Mucosa of gallbladder (tissue), 1 donor: ENCODE results near the gene ERCC1. TPM values are rescaled to one million over a fixed set of nuclear protein-coding genes. Genes with fewer than 3 reads are reported as not detected.
"Not testable (repeated sequence)": the region's sequence is repeated elsewhere in the genome, so short reads cannot be mapped to it uniquely, and the experiment has no call there.

ENCODE experiments used
- DNase-seq: peaks from one replicate; pipeline ENCODE4 v3.0.0-alpha.2; 2020; ENCODE audit warnings: low spot score
- total RNA-seq: library from RNA; stranded (reverse); gene quantifications from one replicate; pipeline ENCODE4 v1.2.1, GENCODE V29; 2021
- donor health status: DM: no; HTN: no; CAD: no.

The ERCC1 gene
- total RNA-seq, 1 donor from 2014 or later = 57.0 TPM

DNA sequence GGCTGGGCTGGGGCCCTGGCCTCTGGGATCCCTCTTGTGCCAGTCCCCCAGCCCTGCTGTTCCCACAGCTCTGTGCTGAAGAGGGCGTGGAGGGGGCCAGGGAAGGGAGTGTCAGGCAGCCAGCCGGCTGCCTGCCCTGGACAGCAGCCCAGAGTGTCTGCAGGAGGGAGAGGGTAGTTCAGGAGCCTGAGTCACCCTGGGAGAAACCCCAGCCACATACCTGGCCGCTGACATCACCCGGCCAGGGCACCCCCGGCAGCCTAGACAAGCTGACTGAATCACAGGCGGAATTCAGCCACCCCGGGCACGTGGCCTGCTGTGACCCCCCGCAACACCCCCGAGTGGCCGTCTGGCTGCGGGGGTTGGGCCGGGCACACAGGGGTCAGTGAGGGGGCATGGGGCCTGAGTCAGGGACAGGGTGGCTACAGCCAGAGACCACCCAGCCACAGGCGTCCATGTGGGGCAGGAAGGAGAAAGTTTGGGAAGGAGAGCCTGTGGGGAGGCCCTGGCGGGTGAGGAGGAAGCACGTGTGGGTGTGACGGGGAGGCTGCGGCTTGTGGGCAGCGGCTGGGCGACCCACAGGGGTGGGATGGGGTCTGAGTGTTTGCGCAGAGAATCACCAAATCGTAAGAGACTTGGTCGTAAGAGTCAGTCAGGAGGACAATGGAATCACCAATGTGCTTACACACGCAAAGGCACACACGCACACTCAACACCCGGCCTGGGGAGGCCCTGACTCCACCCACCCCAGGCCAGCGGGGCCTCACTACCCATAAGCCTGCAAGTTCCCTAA is 32.2 kb upstream of the ERCC1 start:
- DNase-seq = peak; percentile 94

DNA sequence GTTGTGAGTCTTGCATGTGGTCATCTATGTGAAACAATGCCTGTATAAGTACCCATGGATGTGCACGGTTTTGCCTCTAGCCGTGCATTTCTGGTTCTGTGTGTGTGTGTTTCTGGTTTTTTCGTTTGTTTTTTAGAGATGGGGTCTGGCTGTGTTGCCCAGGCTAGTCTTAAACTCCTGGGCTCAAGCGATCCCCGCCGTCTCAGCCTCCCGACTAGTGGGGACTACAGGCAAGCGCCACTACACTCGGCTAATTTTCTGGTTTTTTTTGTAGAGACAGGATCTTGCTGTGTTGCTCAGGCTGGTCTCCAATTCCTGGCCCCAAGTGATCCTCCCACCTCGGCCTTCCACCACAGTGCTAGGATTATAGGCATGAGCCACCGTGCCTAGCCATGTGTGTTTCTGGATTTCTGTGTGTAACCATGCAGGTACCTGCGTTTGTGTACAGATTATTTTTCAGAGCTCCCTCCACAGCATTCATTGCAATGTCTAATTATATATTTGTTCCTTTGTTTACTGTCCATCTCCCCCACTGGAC is 28.2 kb upstream of the ERCC1 start:
- no peak for DNase-seq

DNA sequence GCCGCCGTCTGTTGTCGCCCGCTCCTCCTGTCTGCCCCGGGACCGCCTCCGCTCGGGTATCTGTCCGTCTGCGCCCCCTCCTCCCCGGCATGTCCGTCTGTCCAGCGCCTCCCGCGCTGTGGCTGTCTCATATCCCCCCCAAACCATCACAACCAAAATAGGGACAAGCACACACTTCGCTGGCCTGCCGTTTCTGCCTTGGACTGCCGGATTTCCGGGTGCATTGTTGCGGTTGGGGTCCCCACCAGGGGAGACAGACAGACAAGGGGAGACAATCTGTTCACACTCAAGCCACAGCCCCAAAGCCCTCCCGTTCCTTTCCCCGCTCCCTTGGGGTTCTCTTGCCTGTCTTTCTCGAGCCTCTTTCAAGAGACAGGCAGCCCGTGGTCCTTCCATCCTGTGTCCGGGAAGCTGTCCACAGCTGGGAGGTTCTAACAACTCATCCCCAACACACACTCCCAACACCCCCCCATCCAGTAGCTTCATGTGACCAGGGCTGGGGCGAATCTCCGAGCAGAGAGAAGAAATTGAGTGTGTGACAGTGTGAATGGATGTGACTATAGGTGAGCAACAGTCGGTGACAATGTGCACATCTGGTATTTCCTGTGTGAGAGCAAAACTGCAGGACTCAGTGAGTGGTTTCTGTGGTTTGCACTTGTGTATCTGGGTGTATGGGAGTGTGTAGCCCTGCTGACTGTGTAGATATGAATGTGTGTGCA is 27.6 kb upstream of the ERCC1 start:
- no peak for DNase-seq

DNA sequence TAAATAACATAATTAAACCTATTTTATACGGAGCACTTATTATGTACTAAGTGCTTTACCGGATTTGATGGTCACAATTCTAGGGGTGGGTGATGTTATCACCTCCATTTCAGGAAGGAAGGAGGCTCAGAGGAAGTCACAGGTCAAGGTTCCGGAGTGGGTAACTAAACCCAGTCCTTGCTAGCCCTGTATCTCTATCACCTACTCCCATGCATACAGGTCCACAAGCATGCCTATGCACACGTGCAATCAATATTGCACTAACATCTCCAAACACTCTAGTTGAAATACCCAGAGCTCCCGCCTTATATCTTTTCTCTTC is 26.3 kb upstream of the ERCC1 start:
- no peak for DNase-seq

DNA sequence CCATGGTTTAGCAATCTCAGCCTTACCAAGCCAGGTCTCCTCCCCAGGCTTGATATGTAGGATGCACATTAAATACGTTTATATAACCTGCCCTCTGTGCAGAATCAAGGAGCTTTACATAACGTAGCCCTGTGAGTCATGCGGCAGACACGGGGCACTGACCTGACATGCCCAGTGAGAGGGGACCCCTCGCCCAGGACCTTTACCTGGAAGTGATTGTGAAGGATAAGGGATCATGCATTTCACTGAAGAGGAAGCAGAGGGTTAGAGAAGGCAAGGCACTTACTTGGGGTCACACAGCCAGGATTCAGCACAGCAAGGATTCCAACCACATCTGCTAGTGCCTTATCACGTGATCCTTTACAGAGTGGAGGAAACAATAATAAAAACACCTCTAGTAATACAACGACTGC is 25.2 kb upstream of the ERCC1 start:
- no peak for DNase-seq

DNA sequence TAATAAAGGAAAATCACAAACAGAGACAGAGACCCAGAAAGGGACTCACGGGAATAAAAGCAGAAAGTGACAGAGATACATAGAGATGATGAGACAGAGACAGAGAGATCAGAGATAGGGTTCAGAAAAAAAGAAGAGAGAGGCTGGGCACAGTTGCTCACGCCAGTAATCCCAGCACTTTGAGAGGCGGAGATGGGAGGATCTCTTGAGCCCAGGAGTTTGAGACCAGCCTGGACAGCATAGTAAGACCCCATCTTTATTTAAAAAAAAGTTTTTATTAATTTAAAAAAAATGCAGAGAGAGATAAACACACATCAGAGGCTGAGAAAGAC is 24.7 kb upstream of the ERCC1 start:
- no peak for DNase-seq

DNA sequence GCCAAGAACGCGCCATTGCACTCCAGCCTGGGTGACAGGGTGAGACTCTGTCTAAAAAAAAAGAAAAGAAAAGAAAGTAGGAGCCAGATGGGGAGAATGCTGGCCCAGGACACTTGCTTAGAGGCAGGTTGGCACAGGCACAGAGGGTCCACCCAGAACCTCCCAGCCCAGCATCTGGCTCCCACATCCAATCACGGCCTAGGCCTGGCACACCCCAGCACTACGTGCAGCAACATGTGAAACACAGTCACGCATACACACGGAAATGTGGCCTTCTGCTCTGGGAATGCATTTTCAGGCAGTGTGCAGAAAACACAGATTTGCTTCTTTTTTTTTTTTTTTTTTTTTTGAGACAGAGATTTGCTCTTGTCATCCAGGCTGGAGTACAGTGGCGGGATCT is 23.2 kb upstream of the ERCC1 start:
- DNase-seq = no peak

DNA sequence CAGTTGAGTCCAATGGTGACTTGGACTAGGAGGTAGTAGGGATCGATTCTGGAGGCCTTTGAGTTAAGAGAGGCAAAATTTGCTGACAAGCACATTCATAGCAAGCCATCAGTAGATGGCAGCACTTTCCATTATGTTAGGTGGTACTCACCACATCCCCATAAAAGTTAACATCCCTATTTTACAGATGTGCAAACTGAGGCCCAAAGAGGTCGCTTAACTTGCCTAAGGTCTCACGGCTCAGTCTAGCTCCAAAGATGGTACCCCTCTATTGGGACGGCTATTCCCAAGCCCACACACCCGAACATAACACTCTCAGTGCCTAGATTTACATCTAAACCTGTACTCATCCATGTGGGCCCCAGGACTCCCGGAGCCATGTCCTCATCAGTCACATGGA is 22.6 kb upstream of the ERCC1 start:
- DNase-seq = no peak

DNA sequence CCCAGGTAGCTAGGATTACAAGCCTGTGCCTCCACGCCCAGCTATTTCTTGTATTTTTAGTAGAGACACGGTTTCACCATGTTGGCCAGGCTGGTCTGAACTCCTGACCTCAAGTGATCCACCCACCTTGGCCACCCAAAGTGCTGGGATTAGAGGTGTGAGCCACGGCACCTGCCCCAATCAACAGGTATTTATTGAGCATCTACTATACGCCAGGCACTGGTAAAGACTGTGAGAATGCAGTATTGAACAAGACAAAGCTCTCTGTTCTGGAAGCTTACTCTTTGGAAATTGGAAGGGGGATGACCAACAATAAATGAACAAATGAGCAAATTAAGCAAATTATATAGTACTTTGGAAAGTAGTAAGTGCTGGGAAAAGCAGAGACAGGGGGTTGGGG is 21.4 kb upstream of the ERCC1 start:
- no peak for DNase-seq

DNA sequence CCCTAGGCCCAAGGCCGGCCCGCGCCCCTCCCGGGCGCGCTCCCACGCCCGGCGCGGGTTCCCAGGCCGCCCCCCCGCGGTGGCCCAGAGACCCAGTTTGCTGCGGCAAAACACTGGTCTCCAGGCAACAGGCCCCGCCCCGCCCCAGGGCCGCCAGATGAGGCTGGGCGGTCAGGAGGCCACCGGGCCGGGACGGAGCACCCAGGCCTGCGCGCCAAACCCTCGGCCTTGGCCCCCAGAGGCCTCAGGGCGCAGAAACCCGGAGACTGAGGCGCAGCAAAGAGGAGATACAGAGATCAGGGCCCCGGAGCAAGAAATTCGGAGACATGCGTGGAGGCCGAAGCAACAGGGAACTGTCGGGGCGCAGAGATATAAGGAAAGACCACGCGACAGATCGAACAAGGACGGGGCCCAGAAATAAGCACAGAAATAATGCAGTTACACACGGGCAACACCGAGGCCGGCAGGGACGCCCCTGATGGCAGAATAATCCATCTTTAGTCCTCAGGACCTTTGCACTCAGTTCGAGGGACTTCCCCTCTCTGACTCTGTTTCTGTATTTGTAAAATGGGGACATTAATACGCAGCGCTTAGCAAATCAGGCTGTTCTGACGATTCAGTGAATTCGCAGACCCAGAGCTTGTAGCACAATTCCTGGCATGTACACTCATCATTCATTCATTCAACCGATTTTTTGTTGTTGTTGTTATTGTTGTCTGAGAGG is 20.8 kb upstream of the ERCC1 start:
- DNase-seq = peak; percentile 93

DNA sequence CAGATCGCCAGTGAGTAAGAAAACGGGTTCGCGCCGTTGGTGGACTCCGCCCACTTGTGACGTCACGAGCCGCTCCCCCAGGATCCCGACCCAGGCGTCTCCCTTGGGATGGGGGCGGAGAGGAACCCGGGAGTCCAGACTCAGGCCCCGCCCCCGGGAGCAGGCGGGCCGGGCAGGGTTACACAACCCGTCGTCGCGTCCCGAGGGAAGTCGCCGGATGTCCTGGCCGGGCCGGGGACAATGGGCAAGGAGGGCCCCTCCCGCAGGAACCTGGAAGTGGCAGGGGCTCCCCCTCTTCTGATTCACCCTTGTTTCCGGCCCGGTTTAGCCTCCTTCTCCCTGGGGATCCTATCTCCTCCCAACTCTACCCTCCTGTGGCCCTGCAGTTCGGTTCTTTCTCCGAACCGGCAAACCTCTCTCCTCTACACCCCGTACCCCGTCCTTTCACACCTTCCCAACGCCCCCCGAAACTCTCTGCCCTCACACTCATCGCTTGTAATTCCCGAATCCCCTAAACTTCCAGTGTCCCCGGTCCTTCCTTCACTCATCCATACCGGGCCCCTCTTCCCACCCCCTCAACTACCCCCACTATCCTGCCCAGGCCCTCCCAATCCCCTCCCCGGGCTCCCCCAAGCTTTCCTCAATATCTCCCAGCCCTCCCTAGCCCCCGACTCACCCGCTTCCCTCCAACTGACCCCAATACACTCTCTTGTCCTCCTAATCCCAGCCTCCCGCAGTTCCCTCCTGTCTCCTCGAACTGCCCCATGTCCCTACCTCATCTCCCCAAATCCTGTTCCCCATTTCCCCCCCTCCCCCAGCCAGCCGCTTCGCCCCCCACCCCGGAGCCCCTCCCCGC is 20.0 kb upstream of the ERCC1 start:
- peak; percentile 92 for DNase-seq

DNA sequence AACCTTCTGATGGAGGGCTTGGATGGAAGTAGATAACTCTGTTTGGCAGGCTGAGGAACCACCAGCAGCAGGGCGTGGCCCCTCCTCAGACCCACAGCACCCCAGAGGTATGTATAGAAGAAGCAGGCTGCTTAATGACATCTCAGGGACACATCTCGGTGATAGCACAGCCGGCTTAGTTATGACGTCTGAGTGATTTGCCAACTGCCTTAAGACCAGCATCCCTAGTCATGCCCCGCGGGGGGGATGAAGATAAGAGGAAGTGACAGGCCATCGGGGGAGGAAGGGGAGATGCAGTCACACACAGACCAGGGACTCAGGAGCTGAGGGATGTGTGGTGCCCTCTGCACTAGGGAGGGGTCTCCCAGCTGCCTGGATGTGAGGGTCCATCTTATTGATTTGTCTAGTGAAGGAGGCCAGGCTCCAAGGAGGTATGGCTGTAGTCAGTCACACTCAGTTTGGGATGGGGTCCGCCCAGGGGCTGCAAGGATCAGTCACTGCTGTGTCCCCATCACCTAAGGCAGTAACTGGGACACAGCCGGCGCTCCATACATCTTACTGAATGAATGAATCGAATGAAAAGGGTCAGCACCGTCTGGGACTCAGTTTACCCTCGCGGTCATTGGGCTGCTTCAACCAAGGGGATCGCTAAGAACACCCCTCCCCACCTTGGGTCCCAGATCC is 19.2 kb upstream of the ERCC1 start:
- DNase-seq = peak; percentile 45

DNA sequence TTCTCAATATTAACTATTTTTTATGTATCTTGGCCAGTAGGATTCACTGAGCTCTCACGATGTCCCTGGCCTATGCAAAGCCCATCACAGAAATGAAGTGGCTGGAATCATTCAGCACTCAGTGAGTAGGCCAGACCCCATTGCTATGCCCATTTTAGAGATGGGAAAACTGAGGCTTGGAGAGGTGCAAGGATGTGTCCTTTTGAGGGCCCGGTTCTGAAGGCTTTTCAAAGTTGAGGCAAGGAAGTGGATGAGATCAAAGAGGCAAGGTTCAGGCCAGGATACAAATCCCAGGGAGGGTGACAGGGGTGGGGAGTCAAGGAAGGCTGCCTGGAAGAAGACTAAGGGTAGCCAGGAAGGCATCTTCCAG is 18.7 kb upstream of the ERCC1 start:
- no peak for DNase-seq

DNA sequence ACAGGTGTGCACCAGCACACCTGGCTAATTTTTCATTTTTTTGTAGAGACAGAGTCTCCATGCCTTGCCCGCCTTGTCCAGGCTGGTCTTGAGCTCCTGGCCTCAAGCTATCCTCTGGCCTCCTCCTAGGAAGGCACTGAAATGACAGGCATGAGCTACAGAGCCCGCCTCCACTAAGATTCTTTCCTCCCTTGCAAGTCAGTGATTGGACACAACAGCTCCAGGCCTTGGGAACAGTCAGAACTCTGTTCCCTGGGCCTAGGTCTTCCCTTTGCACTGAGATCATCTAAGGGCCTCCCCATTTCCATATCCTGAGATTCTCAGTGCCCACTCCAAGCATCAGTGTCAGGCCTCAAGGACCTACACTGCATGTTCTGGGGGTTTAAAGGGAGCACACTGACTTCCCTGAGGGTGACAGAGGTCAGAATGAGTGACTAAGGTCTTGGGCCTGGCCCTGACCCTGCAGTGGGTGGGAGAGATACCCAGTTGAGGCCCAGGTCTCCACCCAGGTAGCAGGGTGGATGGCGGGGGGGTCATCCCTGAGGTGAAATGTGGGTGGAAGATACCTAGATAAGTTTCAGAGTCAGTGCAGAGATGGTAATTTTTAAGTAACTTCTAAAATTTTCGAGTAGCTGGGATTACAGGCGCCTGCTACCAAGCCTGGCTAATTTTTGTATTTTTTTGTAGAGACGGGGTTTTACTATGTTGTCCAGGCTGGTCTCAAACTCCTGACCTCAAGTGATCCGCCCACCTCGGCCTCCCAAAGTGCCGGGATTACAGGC is 17.3 kb upstream of the ERCC1 start:
- no peak for DNase-seq

DNA sequence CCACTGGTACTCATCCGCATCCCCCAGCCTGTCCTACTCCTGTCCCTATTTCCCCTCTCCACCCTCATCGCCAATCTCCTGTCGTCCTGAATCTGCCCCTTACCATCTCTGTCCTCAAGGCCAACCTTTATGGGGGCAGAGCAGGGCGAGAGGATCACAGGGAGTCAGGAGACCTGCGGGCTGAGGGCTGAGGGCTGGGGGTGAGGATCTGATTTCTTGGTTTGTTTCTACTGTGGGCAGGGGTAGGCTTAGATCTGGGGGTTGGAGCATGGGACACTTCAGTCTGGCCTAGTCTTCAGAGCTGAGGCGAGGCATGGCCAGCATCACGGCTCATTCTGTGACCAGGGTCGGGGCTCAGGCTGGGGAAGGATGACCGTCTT is 16.5 kb upstream of the ERCC1 start:
- DNase-seq = no peak

DNA sequence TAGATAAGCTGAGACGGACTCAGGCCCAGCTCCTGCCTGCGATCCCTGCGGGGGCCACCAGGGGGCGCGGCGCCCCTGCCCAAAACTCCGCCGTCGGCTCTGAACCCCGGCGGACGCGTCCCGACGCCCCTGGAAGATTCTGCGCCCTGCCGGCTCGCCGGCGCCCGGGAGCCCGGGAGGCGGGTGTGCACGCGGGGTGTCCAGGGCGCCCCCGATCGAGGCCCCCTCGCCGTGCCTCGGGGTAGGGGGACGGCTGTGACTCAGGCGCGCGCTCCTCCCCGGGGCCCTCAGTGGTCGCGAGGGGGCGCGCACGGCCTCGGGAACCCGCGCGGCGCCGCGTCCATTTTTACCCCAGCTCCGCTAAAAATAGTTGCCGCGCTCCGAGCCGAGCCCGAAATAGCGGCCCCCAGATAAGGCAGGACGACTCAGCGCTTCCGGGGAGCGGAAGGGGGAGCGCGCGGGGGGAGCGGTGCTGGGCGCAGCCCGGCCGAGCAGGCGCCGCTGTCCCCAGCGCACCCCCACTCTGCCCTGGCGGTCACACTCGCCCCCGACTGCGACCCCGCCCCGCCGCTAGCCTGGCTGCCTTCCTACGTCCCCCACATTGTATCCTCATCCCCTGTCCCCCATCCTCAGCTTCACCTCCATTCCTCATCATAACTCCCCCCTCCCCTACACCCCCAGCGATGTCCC is 16.0 kb upstream of the ERCC1 start:
- peak; percentile 82 for DNase-seq

DNA sequence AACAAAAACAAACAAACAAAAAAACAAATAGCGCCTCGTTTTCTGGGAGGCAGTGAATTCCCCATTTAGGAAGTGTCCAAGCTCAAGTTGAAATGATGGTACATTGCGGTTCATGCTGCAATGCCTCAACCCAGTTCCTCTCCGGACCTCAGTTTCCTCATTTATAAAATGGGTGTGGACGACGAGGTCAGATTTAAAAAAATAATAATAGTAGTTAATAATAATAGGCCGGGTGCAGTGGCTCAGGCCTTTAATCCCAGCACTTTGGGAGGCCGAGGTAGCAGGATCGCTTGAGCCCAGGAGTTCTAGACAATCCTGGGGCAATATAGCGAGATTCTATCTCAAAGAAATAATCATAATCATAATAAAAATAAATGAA is 15.5 kb upstream of the ERCC1 start:
- DNase-seq = no peak

DNA sequence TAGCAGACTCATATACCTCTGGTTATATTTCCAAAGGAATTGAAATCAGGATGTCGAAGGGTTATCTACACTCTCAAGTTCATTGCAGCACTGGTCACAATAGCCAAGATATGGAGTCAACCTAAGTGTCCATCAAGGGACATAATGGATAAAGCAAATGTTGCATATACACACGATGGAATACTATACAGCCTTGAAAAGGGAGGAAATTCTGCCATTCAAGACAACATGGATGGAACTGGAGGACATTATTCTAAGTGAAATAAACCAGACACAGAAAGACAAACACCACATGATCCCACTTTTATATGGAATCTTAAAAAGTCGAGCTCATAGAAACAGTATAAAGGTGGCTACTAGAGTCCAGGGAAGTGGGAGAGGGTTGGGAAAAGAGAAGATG is 13.6 kb upstream of the ERCC1 start:
- DNase-seq = no peak

DNA sequence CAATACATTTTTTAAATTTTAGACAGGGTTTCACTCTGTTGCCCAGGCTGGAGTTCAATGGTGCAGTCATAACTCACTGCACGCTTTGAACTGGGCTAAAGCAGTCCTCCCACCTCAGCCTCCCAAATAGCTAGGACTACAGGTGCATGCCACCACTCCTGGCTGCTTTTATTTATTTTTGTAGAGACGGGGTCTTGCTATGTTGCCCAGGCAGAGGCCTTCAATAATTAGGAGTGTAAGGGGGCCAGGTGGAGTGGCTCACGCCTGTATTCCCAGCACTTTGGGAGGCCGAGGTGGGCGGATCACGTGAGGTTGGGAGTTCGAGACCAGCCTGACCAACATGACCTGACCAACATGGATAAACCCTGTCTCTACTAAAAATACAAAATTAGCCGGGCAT is 8.8 kb upstream of the ERCC1 start:
- not testable (repeated sequence) for DNase-seq

DNA sequence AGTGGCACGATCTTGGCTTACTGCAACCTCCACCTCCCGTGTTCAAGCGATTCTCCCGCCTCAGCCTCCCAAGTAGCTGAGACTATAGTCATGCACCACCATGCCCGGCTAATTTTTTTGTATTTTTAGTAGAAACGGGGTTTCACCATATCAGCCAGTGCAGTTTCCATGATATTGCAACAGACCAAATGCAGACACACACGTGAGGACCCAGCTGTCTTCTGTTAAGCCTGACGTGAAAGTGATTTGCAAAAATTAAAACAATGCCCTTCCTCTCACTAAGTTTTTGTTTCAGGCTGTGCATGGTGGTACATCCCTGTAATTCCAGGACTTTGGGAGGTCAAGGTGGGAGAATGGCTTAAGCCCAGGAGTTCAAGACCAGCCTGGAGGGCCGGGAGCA is 7.3 kb upstream of the ERCC1 start:
- not testable (repeated sequence) for DNase-seq
